SK-N-SH treated with all-trans-retinoic acid at 6 μM for 48 hours (cell line): ENCODE data around the gene ARID1A.

Source experiments
- ATAC-seq: fragments of 200-7000 bp; cut with Tn5 transposase; 3 replicates; pipeline ENCODE4 v1.9.1; 2020; ENCODE audit warnings: mild to moderate bottlenecking, moderate library complexity
- ARNTL ChIP-seq: fragments of 450-650 bp; formaldehyde crosslinking; IDR thresholded peaks from 2 replicates; pipeline ENCODE4 v1.5.0; 2020; ENCODE audit warnings: low read depth, mild to moderate bottlenecking, moderate library complexity, borderline replicate concordance
- BACH2 ChIP-seq: fragments of 250-450 bp; sonication (Bioruptor Pico); IDR thresholded peaks from 2 replicates; pipeline ENCODE4 v1.9.0; 2021; ENCODE audit warnings: mild to moderate bottlenecking, borderline replicate concordance
- CSDC2 ChIP-seq: fragments of 250-450 bp; sonication (Bioruptor Pico); IDR thresholded peaks from 2 replicates; pipeline ENCODE4 v1.5.0; 2020; ENCODE audit warnings: mild to moderate bottlenecking, moderate library complexity
- CSRNP3 ChIP-seq: fragments of 250-450 bp; sonication (Bioruptor Pico); IDR thresholded peaks from 2 replicates; pipeline ENCODE4 v1.5.1; 2021; ENCODE audit warnings: mild to moderate bottlenecking, moderate library complexity
- ISL1 ChIP-seq: fragments of 250-450 bp; sonication (Bioruptor Pico); IDR thresholded peaks from 2 replicates; pipeline ENCODE4 v2.1.2; 2022; ENCODE audit warnings: mild to moderate bottlenecking, moderate library complexity
- OSR1 ChIP-seq: fragments of 250-450 bp; sonication (Bioruptor Pico); IDR thresholded peaks from 2 replicates; pipeline ENCODE4 v1.8.0; 2022; ENCODE audit warnings: moderate library complexity, mild to moderate bottlenecking, inconsistent platforms
- POU6F1 ChIP-seq: fragments of 250-450 bp; sonication (Bioruptor Pico); IDR thresholded peaks from 2 replicates; pipeline ENCODE4 v1.8.0; 2021; ENCODE audit warnings: low read depth, mild to moderate bottlenecking, moderate library complexity, borderline replicate concordance
- PPARA ChIP-seq: fragments of 250-450 bp; sonication (Bioruptor Pico); IDR thresholded peaks from 2 replicates; pipeline ENCODE4 v1.5.0; 2020; ENCODE audit warnings: mild to moderate bottlenecking, borderline replicate concordance
- RARB ChIP-seq: fragments of 250-450 bp; sonication (Bioruptor Pico); IDR thresholded peaks from 2 replicates; pipeline ENCODE4 v1.8.0; 2021; ENCODE audit warnings: mild to moderate bottlenecking, moderate library complexity
- SNAI2 ChIP-seq: fragments of 250-450 bp; sonication (Bioruptor Pico); IDR thresholded peaks from 2 replicates; pipeline ENCODE4 v1.5.0; 2020; ENCODE audit warnings: mild to moderate bottlenecking, moderate library complexity
- TOX ChIP-seq: fragments of 250-450 bp; sonication (Bioruptor Pico); IDR thresholded peaks from 2 replicates; pipeline ENCODE4 v1.8.0; 2021; ENCODE audit warnings: mild to moderate bottlenecking, moderate library complexity, borderline replicate concordance
- TSHZ2 ChIP-seq: fragments of 250-450 bp; sonication (Bioruptor Pico); IDR thresholded peaks from 2 replicates; pipeline ENCODE4 v1.5.0; 2020; ENCODE audit warnings: mild to moderate bottlenecking, moderate library complexity
- ZFP3 ChIP-seq: fragments of 250-450 bp; sonication (Bioruptor Pico); IDR thresholded peaks from 2 replicates; pipeline ENCODE4 v1.5.0; 2020; ENCODE audit warnings: mild to moderate bottlenecking, moderate library complexity
- ZFP30 ChIP-seq: fragments of 450-650 bp; formaldehyde crosslinking; IDR thresholded peaks from 2 replicates; pipeline ENCODE4 v1.5.0; 2022; ENCODE audit warnings: mild to moderate bottlenecking, moderate library complexity
- ZNF565 ChIP-seq: fragments of 450-650 bp; formaldehyde crosslinking; conservative IDR thresholded peaks from 2 replicates; pipeline ENCODE4 v1.5.0; 2020; ENCODE audit warnings: low read depth, mild to moderate bottlenecking, moderate library complexity

Gene ARID1A

GRCh38 chr1:26695356-26696118 is at the start of gene ARID1A:
ARID1A (plus strand) TSS chr1:26696015; CDS start chr1:26696404, 389 bp downstream.
- no peak for TF ChIP-seq OSR1 (CRISPR knock-in tag)
- no peak for TF ChIP-seq ARNTL
- TF ChIP-seq TSHZ2 (CRISPR knock-in tag) = peak; percentile 69; the same call in 1 of the 2 replicates
- peak; percentile 83; the same call in 1 of the 2 replicates for TF ChIP-seq ZFP3
- peak; percentile 73 for TF ChIP-seq CSDC2 (CRISPR knock-in tag)
- peak; percentile 64 for ATAC-seq

GRCh38 chr1:26664802-26665201 is 31.0 kb upstream of the ARID1A start:
- no peak for TF ChIP-seq ZNF565 (CRISPR knock-in tag)
- no peak for TF ChIP-seq SNAI2 (CRISPR knock-in tag)
- TF ChIP-seq BACH2 (CRISPR knock-in tag) = no peak
- TF ChIP-seq RARB (CRISPR knock-in tag) = no peak
- no peak for TF ChIP-seq TOX
- TF ChIP-seq CSRNP3 (CRISPR knock-in tag) = no peak
- TF ChIP-seq ZFP30 (CRISPR knock-in tag) = no peak
- TF ChIP-seq TSHZ2 (CRISPR knock-in tag) = no peak
- TF ChIP-seq ZFP3 = no peak
- TF ChIP-seq POU6F1 = no peak
- no peak for TF ChIP-seq ISL1 (CRISPR knock-in tag)
- TF ChIP-seq ARNTL = no peak
- TF ChIP-seq OSR1 (CRISPR knock-in tag) = no peak
- TF ChIP-seq, all 23 proteins: peak for 0
- ATAC-seq = no peak

GRCh38 chr1:26666855-26667254 is 29.0 kb upstream of the ARID1A start:
- no peak for TF ChIP-seq PPARA (CRISPR knock-in tag)
- peak; percentile 61 for ATAC-seq

- peak; percentile 61; the same call in 2 of the 3 replicates for ATAC-seq
Observed at GRCh38 chr1:26668106-26668786, 27.6 kb upstream of the ARID1A start.
